CD4-positive, alpha-beta T cell treated with Interleukin-17A for 1 hour (primary cell): ENCODE measurements around the gene PLXND1.

Experiments used
- DNase-seq: peaks from one replicate; pipeline ENCODE4 v3.0.0-alpha.2; 2020

The PLXND1 gene

GRCh38 chr3:129543999-129544398 lies 62.5 kb downstream of the PLXND1 start:
- no peak for DNase-seq

- DNase-seq = no peak
These were observed 63.2 kb downstream of the PLXND1 start, which contains the start of gene H1-8 for GRCh38 chr3:129543156-129543790. H1-8 (plus strand) TSS chr3:129543175; CDS start chr3:129543219, 44 bp downstream.

- no peak for DNase-seq
These were observed 63.7 kb downstream of the PLXND1 start for GRCh38 chr3:129542747-129543146.

- no peak for DNase-seq
These were observed 65.5 kb downstream of the PLXND1 start for GRCh38 chr3:129540776-129541516.

- no peak for DNase-seq
These were observed 67.3 kb downstream of the PLXND1 start for GRCh38 chr3:129539206-129539605.

GRCh38 chr3:129536804-129537203 lies 69.7 kb downstream of the PLXND1 start:
- no peak for DNase-seq

- no peak for DNase-seq
These were observed 70.2 kb downstream of the PLXND1 start for GRCh38 chr3:129536374-129536667.

- no peak for DNase-seq
These were observed 71.4 kb downstream of the PLXND1 start for GRCh38 chr3:129535075-129535474.

- no peak for DNase-seq
These were observed 71.9 kb downstream of the PLXND1 start for GRCh38 chr3:129534428-129535027.

GRCh38 chr3:129533406-129533805 lies 73.1 kb downstream of the PLXND1 start:
- no peak for DNase-seq

- no peak for DNase-seq
These were observed 74.2 kb downstream of the PLXND1 start for GRCh38 chr3:129532261-129532660.

- DNase-seq = no peak
These were observed 74.8 kb downstream of the PLXND1 start for GRCh38 chr3:129531699-129532098.

GRCh38 chr3:129530821-129531220 lies 75.7 kb downstream of the PLXND1 start:
- DNase-seq = no peak

- DNase-seq = no peak
These were observed 76.2 kb downstream of the PLXND1 start for GRCh38 chr3:129530251-129530791.

GRCh38 chr3:129529436-129530210 lies 76.9 kb downstream of the PLXND1 start:
- DNase-seq = no peak

GRCh38 chr3:129528589-129529100 lies 77.8 kb downstream of the PLXND1 start, which contains the start of gene RHO:
RHO (plus strand) TSS chr3:129528639; CDS start chr3:129528734, 95 bp downstream.
- DNase-seq = no peak

GRCh38 chr3:129527262-129527661 lies 79.2 kb downstream of the PLXND1 start:
- no peak for DNase-seq

GRCh38 chr3:129526121-129526900 lies 80.2 kb downstream of the PLXND1 start:
- peak; percentile 22 for DNase-seq

- DNase-seq = no peak
These were observed 81.0 kb downstream of the PLXND1 start for GRCh38 chr3:129525341-129525968.

GRCh38 chr3:129524081-129524480 lies 82.4 kb downstream of the PLXND1 start:
- DNase-seq = no peak

- no peak for DNase-seq
These were observed 83.5 kb downstream of the PLXND1 start for GRCh38 chr3:129522953-129523352.

- no peak for DNase-seq
These were observed 84.9 kb downstream of the PLXND1 start for GRCh38 chr3:129521611-129522010.
